ENCODE data around the gene DMRTA2.

DNA sequence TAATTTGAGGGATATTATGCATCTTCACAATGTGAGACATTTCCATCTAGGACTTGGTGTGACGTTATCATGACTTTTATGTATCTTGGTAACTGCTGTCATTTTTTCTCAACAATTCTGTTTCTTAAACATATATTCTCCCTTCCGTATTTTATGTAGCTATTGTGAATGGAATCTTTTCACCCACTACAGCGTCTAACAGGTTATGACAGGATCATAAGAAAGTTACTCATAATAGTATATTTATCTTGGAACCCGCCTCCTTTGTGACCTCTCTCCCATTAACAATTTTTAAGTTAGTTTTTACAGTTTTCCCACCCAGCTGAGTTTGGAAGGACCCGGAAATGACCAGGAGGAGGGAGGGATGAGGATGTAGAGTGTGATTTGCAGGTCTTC is 6.8 kb upstream of the DMRTA2 start:
- TF ChIP-seq, protein P1, sequence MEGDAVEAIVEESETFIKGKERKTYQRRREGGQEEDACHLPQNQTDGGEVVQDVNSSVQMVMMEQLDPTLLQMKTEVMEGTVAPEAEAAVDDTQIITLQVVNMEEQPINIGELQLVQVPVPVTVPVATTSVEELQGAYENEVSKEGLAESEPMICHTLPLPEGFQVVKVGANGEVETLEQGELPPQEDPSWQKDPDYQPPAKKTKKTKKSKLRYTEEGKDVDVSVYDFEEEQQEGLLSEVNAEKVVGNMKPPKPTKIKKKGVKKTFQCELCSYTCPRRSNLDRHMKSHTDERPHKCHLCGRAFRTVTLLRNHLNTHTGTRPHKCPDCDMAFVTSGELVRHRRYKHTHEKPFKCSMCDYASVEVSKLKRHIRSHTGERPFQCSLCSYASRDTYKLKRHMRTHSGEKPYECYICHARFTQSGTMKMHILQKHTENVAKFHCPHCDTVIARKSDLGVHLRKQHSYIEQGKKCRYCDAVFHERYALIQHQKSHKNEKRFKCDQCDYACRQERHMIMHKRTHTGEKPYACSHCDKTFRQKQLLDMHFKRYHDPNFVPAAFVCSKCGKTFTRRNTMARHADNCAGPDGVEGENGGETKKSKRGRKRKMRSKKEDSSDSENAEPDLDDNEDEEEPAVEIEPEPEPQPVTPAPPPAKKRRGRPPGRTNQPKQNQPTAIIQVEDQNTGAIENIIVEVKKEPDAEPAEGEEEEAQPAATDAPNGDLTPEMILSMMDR (IDR thresholded peaks at IDR 0.05): no peak
- TF ChIP-seq SIN3A (IDR thresholded peaks at IDR 0.05; ENCODE audit: borderline replicate concordance, insufficient read depth, low read depth, low read length): no peak
- TF ChIP-seq, protein P2, sequence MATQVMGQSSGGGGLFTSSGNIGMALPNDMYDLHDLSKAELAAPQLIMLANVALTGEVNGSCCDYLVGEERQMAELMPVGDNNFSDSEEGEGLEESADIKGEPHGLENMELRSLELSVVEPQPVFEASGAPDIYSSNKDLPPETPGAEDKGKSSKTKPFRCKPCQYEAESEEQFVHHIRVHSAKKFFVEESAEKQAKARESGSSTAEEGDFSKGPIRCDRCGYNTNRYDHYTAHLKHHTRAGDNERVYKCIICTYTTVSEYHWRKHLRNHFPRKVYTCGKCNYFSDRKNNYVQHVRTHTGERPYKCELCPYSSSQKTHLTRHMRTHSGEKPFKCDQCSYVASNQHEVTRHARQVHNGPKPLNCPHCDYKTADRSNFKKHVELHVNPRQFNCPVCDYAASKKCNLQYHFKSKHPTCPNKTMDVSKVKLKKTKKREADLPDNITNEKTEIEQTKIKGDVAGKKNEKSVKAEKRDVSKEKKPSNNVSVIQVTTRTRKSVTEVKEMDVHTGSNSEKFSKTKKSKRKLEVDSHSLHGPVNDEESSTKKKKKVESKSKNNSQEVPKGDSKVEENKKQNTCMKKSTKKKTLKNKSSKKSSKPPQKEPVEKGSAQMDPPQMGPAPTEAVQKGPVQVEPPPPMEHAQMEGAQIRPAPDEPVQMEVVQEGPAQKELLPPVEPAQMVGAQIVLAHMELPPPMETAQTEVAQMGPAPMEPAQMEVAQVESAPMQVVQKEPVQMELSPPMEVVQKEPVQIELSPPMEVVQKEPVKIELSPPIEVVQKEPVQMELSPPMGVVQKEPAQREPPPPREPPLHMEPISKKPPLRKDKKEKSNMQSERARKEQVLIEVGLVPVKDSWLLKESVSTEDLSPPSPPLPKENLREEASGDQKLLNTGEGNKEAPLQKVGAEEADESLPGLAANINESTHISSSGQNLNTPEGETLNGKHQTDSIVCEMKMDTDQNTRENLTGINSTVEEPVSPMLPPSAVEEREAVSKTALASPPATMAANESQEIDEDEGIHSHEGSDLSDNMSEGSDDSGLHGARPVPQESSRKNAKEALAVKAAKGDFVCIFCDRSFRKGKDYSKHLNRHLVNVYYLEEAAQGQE (IDR thresholded peaks at IDR 0.05; ENCODE audit: insufficient read depth in 1 of 2, low read depth in 2 of 2, low read length in 1 of 2): no peak
